Liver (tissue), 3 donors: ENCODE measurements around the gene SCNN1A.

Experiments
- ATF3 ChIP-seq: IDR thresholded peaks from 2 replicates; pipeline ENCODE4 v1.6.1; 2016; ENCODE audit warnings: antibody characterized with exemption
- CTCF ChIP-seq: fragments of 150-350 bp; IDR thresholded peaks from 2 replicates; pipeline ENCODE4 v1.5.1; 2017; ENCODE audit warnings: improper control_type of control experiment, low read depth, low read length; ENCODE audit not compliant: missing input control
- EGR1 ChIP-seq, 2 donors: IDR thresholded peaks; 2 replicates each; pipeline ENCODE4 v1.6.1; 2016 to 2018; ENCODE audit warnings: antibody characterized with exemption in 2 of 2, low read depth in 2 of 2
- FOXA2 ChIP-seq: IDR thresholded peaks from 2 replicates; pipeline ENCODE4 v1.6.1; 2016; ENCODE audit warnings: antibody characterized with exemption
- JUND ChIP-seq, 2 donors: IDR thresholded peaks; 2 replicates each; pipeline ENCODE4 v1.6.1; 2016; ENCODE audit warnings: antibody characterized with exemption in 2 of 2
- MAX ChIP-seq: IDR thresholded peaks from 2 replicates; pipeline ENCODE4 v1.6.1; 2016; ENCODE audit warnings: antibody characterized with exemption
- RAD21 ChIP-seq, 2 donors: IDR thresholded peaks; 2 replicates each; pipeline ENCODE4 v1.6.1; 2016; ENCODE audit warnings: antibody characterized with exemption in 2 of 2, mild to moderate bottlenecking in 2 of 2
- SP1 ChIP-seq: IDR thresholded peaks from 2 replicates; pipeline ENCODE4 v1.6.1; 2018; ENCODE audit warnings: antibody characterized with exemption, mild to moderate bottlenecking
- TAF1 ChIP-seq: conservative IDR thresholded peaks from 2 replicates; pipeline ENCODE4 v1.6.1; 2016; ENCODE audit warnings: antibody characterized with exemption, mild to moderate bottlenecking
- YY1 ChIP-seq: IDR thresholded peaks from 2 replicates; pipeline ENCODE4 v1.6.1; 2016; ENCODE audit warnings: antibody characterized with exemption, mild to moderate bottlenecking
- ZBTB33 ChIP-seq: IDR thresholded peaks from 2 replicates; pipeline ENCODE4 v1.6.1; 2016; ENCODE audit warnings: antibody characterized with exemption
- donor health status: healthy.
- donor health status: healthy.

GRCh38 chr12:6394398-6394797, 19.0 kb upstream of the SCNN1A start:
- TF ChIP-seq SP1 (peak; percentile 12), CTCF (no peak), ATF3 (no peak), RAD21 (IDR thresholded peaks at IDR 0.05) (peak in 1 of 2 donors; percentile 20), FOXA2 (no peak), JUND (IDR thresholded peaks at IDR 0.05) (no peak), YY1 (no peak), TAF1 (no peak), MAX (no peak), ZBTB33 (no peak), EGR1 (IDR thresholded peaks at IDR 0.05; ENCODE audit: low read depth in 2 of 2) (no peak)
